H9 (cell line): Measurements from ENCODE around the gene SOWAHB. TPM values are rescaled to one million over a fixed set of nuclear protein-coding genes. Genes with fewer than 3 reads are reported as not detected.

Experiments
- DNase-seq: peaks from one replicate; pipeline ENCODE4 v3.0.0-alpha.2; 2017
- H2AFZ ChIP-seq: one replicate; pipeline ENCODE4 v1.6.1; 2013; ENCODE audit warnings: mild to moderate bottlenecking, low read length, control low read depth, moderate library complexity
- H2AK5ac ChIP-seq: 2 replicates; pipeline ENCODE4 v1.6.1; 2013; ENCODE audit warnings: low read length, control low read depth, mixed read lengths; ENCODE audit not compliant: insufficient read length
- H2BK120ac ChIP-seq: one replicate; pipeline ENCODE4 v1.6.1; 2013; ENCODE audit warnings: low read depth, mild to moderate bottlenecking, low read length, control low read depth, inconsistent platforms; ENCODE audit not compliant: poor library complexity, severe bottlenecking
- H2BK12ac ChIP-seq: 2 replicates; pipeline ENCODE4 v1.6.1; 2013; ENCODE audit warnings: low read length, control low read depth, mixed read lengths, low read depth; ENCODE audit not compliant: insufficient read length
- H2BK15ac ChIP-seq: 2 replicates; pipeline ENCODE4 v1.6.1; 2013; ENCODE audit warnings: low read depth, low read length, control low read depth
- H2BK20ac ChIP-seq: one replicate; pipeline ENCODE4 v1.6.1; 2013; ENCODE audit warnings: low read depth, mild to moderate bottlenecking, low read length, control low read depth, inconsistent platforms; ENCODE audit not compliant: poor library complexity, severe bottlenecking
- H2BK5ac ChIP-seq: 2 replicates; pipeline ENCODE4 v1.6.1; 2013; ENCODE audit warnings: low read length, control low read depth, mixed read lengths; ENCODE audit not compliant: insufficient read length
- H3K14ac ChIP-seq: 2 replicates; pipeline ENCODE4 v1.6.1; 2013; ENCODE audit warnings: low read length, control low read depth; ENCODE audit not compliant: insufficient read depth
- H3K18ac ChIP-seq: 2 replicates; pipeline ENCODE4 v1.6.1; 2013; ENCODE audit warnings: low read depth, mild to moderate bottlenecking, mixed read lengths, low read length, control low read depth; ENCODE audit not compliant: insufficient read length
- H3K23ac ChIP-seq: 2 replicates; pipeline ENCODE4 v1.6.1; 2013; ENCODE audit warnings: low read length, control low read depth, mixed read lengths, low read depth; ENCODE audit not compliant: insufficient read length
- H3K23me2 ChIP-seq: 2 replicates; pipeline ENCODE4 v1.6.1; 2013; ENCODE audit warnings: low read depth, mild to moderate bottlenecking, mixed read lengths, low read length, control low read depth; ENCODE audit not compliant: insufficient read length, poor library complexity, severe bottlenecking
- H3K27ac ChIP-seq: 2 replicates; pipeline ENCODE4 v1.5.1; 2013; ENCODE audit warnings: low read length, control low read depth, mixed read lengths, low read depth; ENCODE audit not compliant: insufficient read length
- H3K27me3 ChIP-seq: 2 replicates; pipeline ENCODE4 v1.6.1; 2013; ENCODE audit warnings: low read length, control low read depth, inconsistent platforms; ENCODE audit not compliant: insufficient read depth
- H3K4ac ChIP-seq: 2 replicates; pipeline ENCODE4 v1.6.1; 2013; ENCODE audit warnings: low read depth, mild to moderate bottlenecking, control low read depth, inconsistent platforms, low read length, moderate library complexity
- H3K4me1 ChIP-seq: 2 replicates; pipeline ENCODE4 v1.6.1; 2013; ENCODE audit warnings: low read length, control low read depth, inconsistent platforms; ENCODE audit not compliant: insufficient read depth
- H3K4me2 ChIP-seq: 2 replicates; pipeline ENCODE4 v1.6.1; 2013; ENCODE audit warnings: low read length, control low read depth, mixed read lengths; ENCODE audit not compliant: insufficient read length, insufficient read depth
- H3K56ac ChIP-seq: 2 replicates; pipeline ENCODE4 v1.6.1; 2013; ENCODE audit warnings: low read depth, mild to moderate bottlenecking, mixed read lengths, low read length, control low read depth; ENCODE audit not compliant: insufficient read length
- H3K79me1 ChIP-seq: 2 replicates; pipeline ENCODE4 v1.6.1; 2013; ENCODE audit warnings: low read depth, mild to moderate bottlenecking, moderate library complexity, low read length, control low read depth, inconsistent platforms; ENCODE audit not compliant: insufficient read depth, poor library complexity, severe bottlenecking
- H3K79me2 ChIP-seq: 2 replicates; pipeline ENCODE4 v1.6.1; 2013; ENCODE audit warnings: low read length, control low read depth, inconsistent platforms; ENCODE audit not compliant: insufficient read depth
- H3K9ac ChIP-seq: 2 replicates; pipeline ENCODE4 v1.6.1; 2013; ENCODE audit warnings: low read length, control low read depth, mixed read lengths; ENCODE audit not compliant: insufficient read length; ENCODE audit errors: extremely low read depth
- H3K9me3 ChIP-seq: one replicate; pipeline ENCODE4 v1.6.1; 2013; ENCODE audit warnings: low read depth, low read length, inconsistent platforms; ENCODE audit not compliant: control insufficient read depth
- H3T11ph ChIP-seq: one replicate; pipeline ENCODE4 v1.6.1; 2013; ENCODE audit warnings: mild to moderate bottlenecking, low read length, control low read depth, inconsistent platforms
- H4K20me1 ChIP-seq: one replicate; pipeline ENCODE4 v1.6.1; 2013; ENCODE audit not compliant: control insufficient read depth, insufficient read length, insufficient read depth
- H4K5ac ChIP-seq: 2 replicates; pipeline ENCODE4 v1.6.1; 2013; ENCODE audit warnings: low read depth, mild to moderate bottlenecking, mixed read lengths, low read length, control low read depth; ENCODE audit not compliant: insufficient read length
- H4K8ac ChIP-seq: replicated peaks from 2 replicates; pipeline ENCODE4 v1.6.1; 2013; ENCODE audit warnings: low read length, control low read depth, mixed read lengths, low read depth; ENCODE audit not compliant: insufficient read length
- H4K91ac ChIP-seq: 2 replicates; pipeline ENCODE4 v1.6.1; 2013; ENCODE audit warnings: low read depth, mild to moderate bottlenecking, moderate library complexity, mixed read lengths, low read length, control low read depth; ENCODE audit not compliant: insufficient read length
- H3K27ac Mint-ChIP-seq, 3 experiments: 2 replicates in 2 of 3; 3 replicates in 1 of 3; pipeline ENCODE4 v1.8.0; 2020 to 2021; ENCODE audit warnings: mixed read lengths in 3 of 3, mild to moderate bottlenecking in 1 of 3, moderate library complexity in 1 of 3
- H3K27me3 Mint-ChIP-seq: 2 replicates; pipeline ENCODE4 v1.8.0; 2021; ENCODE audit warnings: low read depth, mild to moderate bottlenecking, moderate library complexity, mixed read lengths
- H3K36me3 Mint-ChIP-seq, 3 experiments: 2 replicates in 2 of 3; 3 replicates in 1 of 3; pipeline ENCODE4 v1.8.0; 2020 to 2021; ENCODE audit warnings: low read depth in 3 of 3, mixed read lengths in 3 of 3; ENCODE audit not compliant: insufficient read depth in 1 of 3
- H3K4me1 Mint-ChIP-seq, 2 experiments: 2 replicates each; pipeline ENCODE4 v1.8.0; 2020; ENCODE audit warnings: mixed read lengths in 2 of 2
- H3K4me3 Mint-ChIP-seq, 2 experiments: 2 replicates in 1 of 2; 3 replicates in 1 of 2; pipeline ENCODE4 v1.8.0; 2020 to 2021; ENCODE audit warnings: mild to moderate bottlenecking in 2 of 2, mixed read lengths in 2 of 2, moderate library complexity in 1 of 2
- H3K9me3 Mint-ChIP-seq, 2 experiments: 2 replicates in 1 of 2; 3 replicates in 1 of 2; pipeline ENCODE4 v1.8.0; 2020; ENCODE audit warnings: mild to moderate bottlenecking in 2 of 2, mixed read lengths in 2 of 2, moderate library complexity in 1 of 2
- CTCF ChIP-seq: fragments of 200-600 bp; sonication (generic); conservative IDR thresholded peaks from 3 replicates; pipeline ENCODE4 v1.8.0; 2021; ENCODE audit warnings: antibody characterized with exemption, mild to moderate bottlenecking
- WGBS: extraction: QIAGEN DNeasy Blood & Tissue Kit; methylation state at CpG from one replicate; pipeline ENCODE4 v1.1.7; 2013; ENCODE audit warnings: missing lambda C conversion rate, low lambda C conversion rate, mixed read lengths; ENCODE audit not compliant: insufficient read length; ENCODE audit errors: extremely low coverage; 5-methylcytosine and 5-hydroxymethylcytosine counted together
- total RNA-seq: library from RNA; stranded (reverse); gene quantifications from 2 replicates; pipeline ENCODE4 v1.2.1, GENCODE V29; 2021

SOWAHB gene
- total RNA-seq, 1 experiment from 2014 or later: 0.26 TPM

GRCh38 chr4:76886848-76887441, 11.0 kb downstream of the SOWAHB start:
- no peak overlapping the region for H4K5ac ChIP-seq
- DNase-seq: no peak
- H2AFZ ChIP-seq: no peak overlapping the region
- peaks cover 15% of the 10 kb centered on the region for H3K27me3 Mint-ChIP-seq
- no CpG with 5 or more reads among the region's 7 CpGs for WGBS
- no peak overlapping the region for H2BK5ac ChIP-seq
- no peaks in the 10 kb centered on the region for H3K23me2 ChIP-seq
- H4K20me1 ChIP-seq: no peaks in the 10 kb centered on the region
- no peak overlapping the region for H2BK12ac ChIP-seq
- H3K9me3 ChIP-seq: no peaks in the 10 kb centered on the region
- H3K4me1 ChIP-seq: no peaks in the 10 kb centered on the region
- no peak for TF ChIP-seq CTCF
- H3T11ph ChIP-seq: no peak overlapping the region
- no peak overlapping the region for H3K4me2 ChIP-seq
- H2BK120ac ChIP-seq: no peak overlapping the region
- H3K27me3 ChIP-seq: no peaks in the 10 kb centered on the region; the same call in 1 of the 2 replicates
- H4K91ac ChIP-seq: no peak overlapping the region
- no peaks in the 10 kb centered on the region for H3K79me2 ChIP-seq
- no peak overlapping the region for H2BK20ac ChIP-seq
- H3K27ac ChIP-seq: no peak overlapping the region
- no peak overlapping the region for H3K4ac ChIP-seq
- H2BK15ac ChIP-seq: no peak overlapping the region
- H3K14ac ChIP-seq: no peak overlapping the region
- no peaks in the 10 kb centered on the region for H3K9me3 Mint-ChIP-seq
- no peak overlapping the region for H2AK5ac ChIP-seq
- no peak overlapping the region for H3K18ac ChIP-seq
- H3K36me3 Mint-ChIP-seq: no peaks in the 10 kb centered on the region; a peak in 1 of 7 replicates
- no peak overlapping the region for H3K27ac Mint-ChIP-seq
- H3K4me1 Mint-ChIP-seq: peaks cover 0 to 5% of the 10 kb centered on the region in 2 experiments; a peak in 2 of 4 replicates
- no peak overlapping the region for H3K56ac ChIP-seq
- H4K8ac ChIP-seq: no peak overlapping the region
- H3K79me1 ChIP-seq: no peaks in the 10 kb centered on the region
- H3K9ac ChIP-seq: no peak overlapping the region
- no peak overlapping the region for H3K4me3 Mint-ChIP-seq
- no peak overlapping the region for H3K23ac ChIP-seq
